Measurements from ENCODE around the gene FSTL5.

DNA sequence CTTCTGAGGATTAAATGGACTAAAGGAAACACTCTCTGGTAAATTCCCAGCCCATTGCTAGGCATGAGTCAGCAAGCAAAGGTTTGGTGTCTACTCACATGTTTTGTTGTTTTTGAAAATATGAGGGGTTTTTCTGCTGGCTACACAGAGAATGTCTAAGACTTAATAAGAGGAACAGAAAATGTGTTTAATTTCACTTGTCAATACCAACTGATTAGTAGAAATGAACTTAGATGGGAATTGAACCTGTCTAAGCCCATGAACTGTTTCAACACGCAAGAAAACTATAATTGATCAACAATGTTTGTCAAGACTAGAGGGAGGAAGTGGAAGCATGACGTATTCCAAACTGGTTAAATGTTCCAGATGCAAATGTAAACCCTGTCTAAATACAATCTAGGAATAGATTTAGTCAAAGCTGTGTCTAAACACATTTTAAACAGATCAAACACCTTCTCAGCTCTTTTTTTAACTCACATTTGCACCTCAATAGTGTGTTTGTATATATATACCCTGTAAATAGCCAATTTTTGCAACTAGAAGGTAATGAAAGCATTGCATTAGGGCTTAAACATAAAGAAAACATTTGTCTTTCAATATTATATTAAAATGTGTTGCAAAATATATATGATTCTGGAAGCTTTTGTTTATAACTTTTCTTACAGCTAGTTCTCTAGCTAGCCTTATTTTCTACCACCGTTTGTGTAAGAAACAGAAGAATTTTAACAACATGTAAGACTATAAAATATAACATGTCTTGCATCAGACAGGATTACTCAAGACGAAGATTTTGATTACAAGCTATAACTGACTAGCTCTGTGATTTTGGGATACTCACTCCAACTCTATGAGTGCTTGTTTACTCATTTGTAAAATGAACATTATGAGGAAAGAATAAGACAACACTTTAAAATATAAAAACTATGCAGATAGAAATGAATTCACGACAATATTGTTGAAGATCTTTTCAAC, 607.8 kb downstream of the FSTL5 start:
- TF ChIP-seq, protein P1, sequence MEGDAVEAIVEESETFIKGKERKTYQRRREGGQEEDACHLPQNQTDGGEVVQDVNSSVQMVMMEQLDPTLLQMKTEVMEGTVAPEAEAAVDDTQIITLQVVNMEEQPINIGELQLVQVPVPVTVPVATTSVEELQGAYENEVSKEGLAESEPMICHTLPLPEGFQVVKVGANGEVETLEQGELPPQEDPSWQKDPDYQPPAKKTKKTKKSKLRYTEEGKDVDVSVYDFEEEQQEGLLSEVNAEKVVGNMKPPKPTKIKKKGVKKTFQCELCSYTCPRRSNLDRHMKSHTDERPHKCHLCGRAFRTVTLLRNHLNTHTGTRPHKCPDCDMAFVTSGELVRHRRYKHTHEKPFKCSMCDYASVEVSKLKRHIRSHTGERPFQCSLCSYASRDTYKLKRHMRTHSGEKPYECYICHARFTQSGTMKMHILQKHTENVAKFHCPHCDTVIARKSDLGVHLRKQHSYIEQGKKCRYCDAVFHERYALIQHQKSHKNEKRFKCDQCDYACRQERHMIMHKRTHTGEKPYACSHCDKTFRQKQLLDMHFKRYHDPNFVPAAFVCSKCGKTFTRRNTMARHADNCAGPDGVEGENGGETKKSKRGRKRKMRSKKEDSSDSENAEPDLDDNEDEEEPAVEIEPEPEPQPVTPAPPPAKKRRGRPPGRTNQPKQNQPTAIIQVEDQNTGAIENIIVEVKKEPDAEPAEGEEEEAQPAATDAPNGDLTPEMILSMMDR (conservative IDR thresholded peaks at IDR 0.05; ENCODE audit: low read length), result no peak
- no peak for TF ChIP-seq EZH2phosphoT487 (IDR thresholded peaks at IDR 0.05; ENCODE audit: borderline replicate concordance, low read depth, low read length)

Data from OCI-LY7 (cell line).